Astrocyte (in vitro differentiated cells and primary cell): ENCODE data around the gene CARD11.

ENCODE experiments used
- CTCF ChIP-seq: IDR thresholded peaks from 2 replicates; pipeline ENCODE4 v1.5.1; 2011; ENCODE audit warnings: low read depth, mild to moderate bottlenecking, inconsistent platforms, low read length, moderate library complexity; ENCODE audit not compliant: insufficient read depth
- EZH2 ChIP-seq: IDR thresholded peaks from 2 replicates; pipeline ENCODE4 v1.6.1; 2012; ENCODE audit warnings: mild to moderate bottlenecking, low read length, inconsistent platforms; ENCODE audit not compliant: insufficient read depth

- TF ChIP-seq CTCF, result no peak
- no peak for TF ChIP-seq EZH2
Observed at GRCh38 chr7:2959103-2959680, 84.5 kb downstream of the CARD11 start.
